Transverse colon (tissue), 4 donors: Measurements from ENCODE around the gene DST.

Experiments
- CTCF ChIP-seq, 5 experiments: fragments of 200-600 bp in 3 of 5; fragments of 450-650 bp in 2 of 5; sonication (generic) in 3 of 5; IDR thresholded peaks; 1 replicate in 2 of 5; 2 replicates in 3 of 5; pipeline ENCODE4 v1.5.1; 2016 to 2017; ENCODE audit warnings: antibody characterized with exemption in 5 of 5, inconsistent platforms in 3 of 5, mild to moderate bottlenecking in 2 of 5, moderate library complexity in 1 of 5
- POLR2A ChIP-seq: fragments of 450-650 bp; IDR thresholded peaks from one replicate; pipeline ENCODE4 v1.6.1; 2016; ENCODE audit warnings: antibody characterized with exemption, mild to moderate bottlenecking, moderate library complexity
- POLR2AphosphoS5 ChIP-seq, 3 donors: sonication (generic); formaldehyde crosslinking; IDR thresholded peaks; one replicate each; pipeline ENCODE4 v1.6.1; 2016; ENCODE audit warnings: antibody characterized with exemption in 3 of 3

GRCh38 chr6:56642366-56643261 is at the start of gene DST:
- no peak for TF ChIP-seq POLR2A
- TF ChIP-seq CTCF (IDR thresholded peaks at IDR 0.05), result no peak
- peak in 1 of 3 donors; percentile 41 for TF ChIP-seq POLR2AphosphoS5 (IDR thresholded peaks at IDR 0.05)
